Right atrium auricular region (tissue), 2 donors: ENCODE measurements around the gene CAPS. TPM values are rescaled to one million over a fixed set of nuclear protein-coding genes. Genes with fewer than 3 reads are reported as not detected.

Source experiments
- DNase-seq: peaks from one replicate; pipeline ENCODE4 v3.0.0-alpha.2; 2019; ENCODE audit warnings: low spot score
- H3K27ac ChIP-seq, 2 donors: fragments of 200-600 bp; sonication (generic); 1 replicate in 1 of 2; 2 replicates in 1 of 2; pipeline ENCODE4 v1.5.1; 2016 to 2019
- H3K27me3 ChIP-seq, 2 donors: fragments of 200-600 bp; sonication (generic); one replicate each; pipeline versions ENCODE4 v1.5.1 to v1.6.0; 2017 to 2019
- H3K36me3 ChIP-seq: fragments of 200-600 bp; sonication (generic); one replicate; pipeline ENCODE4 v1.5.1; 2016
- H3K4me1 ChIP-seq, 2 donors: fragments of 200-600 bp; sonication (generic); one replicate each; pipeline versions ENCODE4 v1.5.1 to v1.6.0; 2017 to 2019
- H3K4me3 ChIP-seq, 2 donors: fragments of 200-600 bp; sonication (generic); 1 replicate in 1 of 2; 2 replicates in 1 of 2; pipeline ENCODE4 v1.5.1; 2017 to 2019; ENCODE audit warnings: mild to moderate bottlenecking in 1 of 2, moderate library complexity in 1 of 2
- H3K9me3 ChIP-seq, 2 donors: fragments of 200-600 bp; sonication (generic); one replicate each; pipeline ENCODE4 v1.5.1; 2019
- CTCF ChIP-seq, 2 donors: fragments of 200-600 bp; sonication (generic); IDR thresholded peaks; one replicate each; pipeline ENCODE4 v1.5.1; 2019; ENCODE audit warnings: antibody characterized with exemption in 2 of 2
- total RNA-seq, 2 donors: library from RNA; depleted of rRNA; stranded (reverse); fragments of >200 nt; gene quantifications; one replicate each; pipeline ENCODE4 v1.1.0, GENCODE V29; 2016

CAPS gene
- total RNA-seq, 2 donors from 2014 or later: 4.5 to 7.3 TPM

GRCh38 chr19:5954293-5954692, 40.2 kb downstream of the CAPS start:
- Histone ChIP-seq H3K27ac (peak overlapping the region; percentile 85 to 86), H3K27me3 (no peaks in the 10 kb centered on the region), H3K36me3 (no peaks in the 10 kb centered on the region), H3K4me3 (peak overlapping the region in 1 of 2 donors; percentile 17), H3K4me1 (peaks cover 0 to 100% of the 10 kb centered on the region in 2 donors), H3K9me3 (no peaks in the 10 kb centered on the region)
- no peak for TF ChIP-seq CTCF (IDR thresholded peaks at IDR 0.05)
- no peak for DNase-seq

GRCh38 chr19:5955636-5955935, 41.5 kb downstream of the CAPS start:
- peak overlapping the region; percentile 85 to 86 for H3K27ac ChIP-seq
- no peaks in the 10 kb centered on the region for H3K9me3 ChIP-seq
- peaks cover 0 to 100% of the 10 kb centered on the region in 2 donors for H3K4me1 ChIP-seq
- TF ChIP-seq CTCF (IDR thresholded peaks at IDR 0.05): no peak
- H3K4me3 ChIP-seq: no peak overlapping the region
- no peaks in the 10 kb centered on the region for H3K36me3 ChIP-seq
- no peaks in the 10 kb centered on the region for H3K27me3 ChIP-seq
- DNase-seq: no peak

- Histone ChIP-seq H3K9me3 (no peaks in the 10 kb centered on the region), H3K4me1 (peaks cover 0 to 100% of the 10 kb centered on the region in 2 donors), H3K27me3 (no peaks in the 10 kb centered on the region), H3K27ac (peak overlapping the region; percentile 79 to 86), H3K36me3 (no peaks in the 10 kb centered on the region), H3K4me3 (no peak overlapping the region)
- TF ChIP-seq CTCF (IDR thresholded peaks at IDR 0.05): no peak
- DNase-seq: no peak
Measured at GRCh38 chr19:5956323-5956722, 42.3 kb downstream of the CAPS start.

- DNase-seq: no peak
- Histone ChIP-seq H3K36me3 (no peaks in the 10 kb centered on the region), H3K27ac (peak overlapping the region; percentile 79 to 86), H3K4me1 (peaks cover 0 to 100% of the 10 kb centered on the region in 2 donors), H3K27me3 (no peaks in the 10 kb centered on the region), H3K9me3 (no peaks in the 10 kb centered on the region), H3K4me3 (no peak overlapping the region)
- TF ChIP-seq CTCF (IDR thresholded peaks at IDR 0.05): no peak
Measured at GRCh38 chr19:5956728-5957127, 42.7 kb downstream of the CAPS start.

- no peak for TF ChIP-seq CTCF (IDR thresholded peaks at IDR 0.05)
- no peaks in the 10 kb centered on the region for H3K27me3 ChIP-seq
- peaks cover 0 to 100% of the 10 kb centered on the region in 2 donors for H3K4me1 ChIP-seq
- no peaks in the 10 kb centered on the region for H3K36me3 ChIP-seq
- H3K4me3 ChIP-seq: no peak overlapping the region
- no peaks in the 10 kb centered on the region for H3K9me3 ChIP-seq
- peak overlapping the region; percentile 79 to 86 for H3K27ac ChIP-seq
- DNase-seq: no peak
Measured at GRCh38 chr19:5957170-5957569, 43.1 kb downstream of the CAPS start.

- no peaks in the 10 kb centered on the region for H3K9me3 ChIP-seq
- H3K27ac ChIP-seq: peak overlapping the region; percentile 79 to 86
- H3K4me1 ChIP-seq: peaks cover 0 to 100% of the 10 kb centered on the region in 2 donors
- no peak for TF ChIP-seq CTCF (IDR thresholded peaks at IDR 0.05)
- DNase-seq: no peak
- H3K27me3 ChIP-seq: no peaks in the 10 kb centered on the region
- H3K36me3 ChIP-seq: no peaks in the 10 kb centered on the region
- no peak overlapping the region for H3K4me3 ChIP-seq
Measured at GRCh38 chr19:5958074-5958850, 44.2 kb downstream of the CAPS start.
